ENCODE results near the gene NDUFAF8.

NDUFAF8 gene

GRCh38 chr17:81217491-81217890 is 21.6 kb upstream of the NDUFAF8 start:
- no peak overlapping the region for H3K4me3 ChIP-seq (ENCODE audit: low read depth, low read length)
- ChIA-PET POLR2A (interaction anchor here (1.7 kb wide), 1 partner anchor 22 kb away, joined by 4 read pairs; the partner anchor contains the start of genes NDUFAF8 and TEPSIN), CTCF (no interaction called here)
- H3K9me3 ChIP-seq (ENCODE audit: control insufficient read depth, insufficient read depth, low read depth, low read length): no peaks in the 10 kb centered on the region
- peaks cover 0 to 41% of the 10 kb centered on the region in 2 experiments; a peak in 2 of 3 replicates for H3K36me3 ChIP-seq (ENCODE audit: control insufficient read depth in 2 of 2, insufficient read depth in 1 of 2, low read length in 2 of 2)
- H3K4me1 ChIP-seq (ENCODE audit: control insufficient read depth, insufficient read depth, low read length): peaks cover 9% of the 10 kb centered on the region
- no peak overlapping the region for H3K27ac ChIP-seq (ENCODE audit: extremely low read depth, low read depth, low read length)
- no peak for TF ChIP-seq REST (tag by site-specific recombination; IDR thresholded peaks at IDR 0.05)
- no peak for TF ChIP-seq ZNF19 (tag by site-specific recombination; IDR thresholded peaks at IDR 0.05; ENCODE audit: low read depth)
- TF ChIP-seq ZNF843 (tag by site-specific recombination; IDR thresholded peaks at IDR 0.05): no peak
- TF ChIP-seq, protein P1, sequence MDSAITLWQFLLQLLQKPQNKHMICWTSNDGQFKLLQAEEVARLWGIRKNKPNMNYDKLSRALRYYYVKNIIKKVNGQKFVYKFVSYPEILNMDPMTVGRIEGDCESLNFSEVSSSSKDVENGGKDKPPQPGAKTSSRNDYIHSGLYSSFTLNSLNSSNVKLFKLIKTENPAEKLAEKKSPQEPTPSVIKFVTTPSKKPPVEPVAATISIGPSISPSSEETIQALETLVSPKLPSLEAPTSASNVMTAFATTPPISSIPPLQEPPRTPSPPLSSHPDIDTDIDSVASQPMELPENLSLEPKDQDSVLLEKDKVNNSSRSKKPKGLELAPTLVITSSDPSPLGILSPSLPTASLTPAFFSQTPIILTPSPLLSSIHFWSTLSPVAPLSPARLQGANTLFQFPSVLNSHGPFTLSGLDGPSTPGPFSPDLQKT (IDR thresholded peaks at IDR 0.05; ENCODE audit: borderline replicate concordance, low read depth, low read length): no peak
- no peak for TF ChIP-seq ZBTB21 (tag by site-specific recombination; IDR thresholded peaks at IDR 0.05)
- no peak for TF ChIP-seq ZNF366 (tag by site-specific recombination; conservative IDR thresholded peaks at IDR 0.05)
- TF ChIP-seq ZNF600 (tag by site-specific recombination; IDR thresholded peaks at IDR 0.05): no peak
- TF ChIP-seq, protein P2, sequence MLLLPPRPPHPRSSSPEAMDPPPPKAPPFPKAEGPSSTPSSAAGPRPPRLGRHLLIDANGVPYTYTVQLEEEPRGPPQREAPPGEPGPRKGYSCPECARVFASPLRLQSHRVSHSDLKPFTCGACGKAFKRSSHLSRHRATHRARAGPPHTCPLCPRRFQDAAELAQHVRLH (tag by site-specific recombination; IDR thresholded peaks at IDR 0.05): no peak
- no peak for TF ChIP-seq ZNF626 (tag by site-specific recombination; IDR thresholded peaks at IDR 0.05)
- TF ChIP-seq, protein P3, sequence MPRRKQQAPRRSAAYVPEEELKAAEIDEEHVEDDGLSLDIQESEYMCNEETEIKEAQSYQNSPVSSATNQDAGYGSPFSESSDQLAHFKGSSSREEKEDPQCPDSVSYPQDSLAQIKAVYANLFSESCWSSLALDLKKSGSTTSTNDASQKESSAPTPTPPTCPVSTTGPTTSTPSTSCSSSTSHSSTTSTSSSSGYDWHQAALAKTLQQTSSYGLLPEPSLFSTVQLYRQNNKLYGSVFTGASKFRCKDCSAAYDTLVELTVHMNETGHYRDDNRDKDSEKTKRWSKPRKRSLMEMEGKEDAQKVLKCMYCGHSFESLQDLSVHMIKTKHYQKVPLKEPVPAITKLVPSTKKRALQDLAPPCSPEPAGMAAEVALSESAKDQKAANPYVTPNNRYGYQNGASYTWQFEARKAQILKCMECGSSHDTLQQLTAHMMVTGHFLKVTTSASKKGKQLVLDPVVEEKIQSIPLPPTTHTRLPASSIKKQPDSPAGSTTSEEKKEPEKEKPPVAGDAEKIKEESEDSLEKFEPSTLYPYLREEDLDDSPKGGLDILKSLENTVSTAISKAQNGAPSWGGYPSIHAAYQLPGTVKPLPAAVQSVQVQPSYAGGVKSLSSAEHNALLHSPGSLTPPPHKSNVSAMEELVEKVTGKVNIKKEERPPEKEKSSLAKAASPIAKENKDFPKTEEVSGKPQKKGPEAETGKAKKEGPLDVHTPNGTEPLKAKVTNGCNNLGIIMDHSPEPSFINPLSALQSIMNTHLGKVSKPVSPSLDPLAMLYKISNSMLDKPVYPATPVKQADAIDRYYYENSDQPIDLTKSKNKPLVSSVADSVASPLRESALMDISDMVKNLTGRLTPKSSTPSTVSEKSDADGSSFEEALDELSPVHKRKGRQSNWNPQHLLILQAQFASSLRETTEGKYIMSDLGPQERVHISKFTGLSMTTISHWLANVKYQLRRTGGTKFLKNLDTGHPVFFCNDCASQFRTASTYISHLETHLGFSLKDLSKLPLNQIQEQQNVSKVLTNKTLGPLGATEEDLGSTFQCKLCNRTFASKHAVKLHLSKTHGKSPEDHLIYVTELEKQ (tag by site-specific recombination; IDR thresholded peaks at IDR 0.05; ENCODE audit: borderline replicate concordance): no peak
- no peak for TF ChIP-seq ZNF544 (tag by site-specific recombination; IDR thresholded peaks at IDR 0.05)
- no peak for TF ChIP-seq IKZF3 (tag by site-specific recombination; IDR thresholded peaks at IDR 0.05)
- no peak for TF ChIP-seq ZNF529 (tag by site-specific recombination; IDR thresholded peaks at IDR 0.05; ENCODE audit: insufficient replicate concordance)
- no peak for TF ChIP-seq ZNF549 (tag by site-specific recombination; IDR thresholded peaks at IDR 0.05)
- TF ChIP-seq ZNF114 (tag by site-specific recombination; IDR thresholded peaks at IDR 0.05): no peak
- no peak for TF ChIP-seq OVOL3 (tag by site-specific recombination; IDR thresholded peaks at IDR 0.05)
- no peak for TF ChIP-seq YY2 (tag by site-specific recombination; IDR thresholded peaks at IDR 0.05)
- no peak for TF ChIP-seq ZNF76 (tag by site-specific recombination; IDR thresholded peaks at IDR 0.05; ENCODE audit: borderline replicate concordance, low read depth)
- TF ChIP-seq ZNF10 (tag by site-specific recombination; IDR thresholded peaks at IDR 0.05): no peak

All from HEK293 (cell line).